GM23248 (cell line): ENCODE data around the gene NEK11.

ENCODE experiments used
- EZH2 ChIP-seq: fragments of 200-600 bp; sonication (generic); IDR thresholded peaks from 2 replicates; pipeline ENCODE4 v1.6.1; 2018; ENCODE audit warnings: antibody characterized with exemption, mild to moderate bottlenecking; ENCODE audit not compliant: insufficient read depth, poor library complexity, severe bottlenecking
- EZH2phosphoT487 ChIP-seq: fragments of 200-600 bp; sonication (generic); IDR thresholded peaks from 2 replicates; pipeline ENCODE4 v1.6.1; 2018; ENCODE audit warnings: antibody characterized with exemption, moderate library complexity, mild to moderate bottlenecking, low read depth; ENCODE audit not compliant: insufficient read depth

- TF ChIP-seq EZH2: no peak
- TF ChIP-seq EZH2phosphoT487: no peak
These were observed 345.0 kb downstream of the NEK11 start for GRCh38 chr3:131371688-131372066.
